GM20431 (cell line): ENCODE results near the gene METTL25.

Experiments
- in situ Hi-C: fragments of 300-500 bp; cut with MseI, MboI; formaldehyde crosslinking; loops from one replicate; pipeline ENCODE4 v1.15.0; 2020; ENCODE audit warnings: low sequenced_read_pairs; ENCODE audit not compliant: unreplicated experiment

Gene METTL25

DNA sequence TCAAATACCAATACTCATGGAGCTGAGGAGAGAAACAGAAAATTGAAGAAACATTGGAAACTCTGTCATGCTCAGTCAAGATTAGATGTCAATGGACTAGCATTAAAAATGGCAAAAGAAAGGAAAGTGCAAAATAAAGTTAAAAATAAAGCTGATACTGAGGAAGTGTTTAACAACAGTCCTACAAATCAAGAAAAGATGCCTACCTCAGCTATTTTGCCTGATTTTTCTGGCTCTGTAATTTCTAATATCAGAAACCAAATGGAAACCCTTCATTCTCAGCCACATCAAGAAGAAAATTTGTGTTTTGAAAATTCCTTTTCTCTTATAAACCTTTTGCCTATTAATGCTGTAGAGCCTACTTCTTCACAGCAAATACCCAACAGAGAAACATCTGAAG is 40.5 kb downstream of the METTL25 start:
- in situ Hi-C loops = no loop called here

DNA sequence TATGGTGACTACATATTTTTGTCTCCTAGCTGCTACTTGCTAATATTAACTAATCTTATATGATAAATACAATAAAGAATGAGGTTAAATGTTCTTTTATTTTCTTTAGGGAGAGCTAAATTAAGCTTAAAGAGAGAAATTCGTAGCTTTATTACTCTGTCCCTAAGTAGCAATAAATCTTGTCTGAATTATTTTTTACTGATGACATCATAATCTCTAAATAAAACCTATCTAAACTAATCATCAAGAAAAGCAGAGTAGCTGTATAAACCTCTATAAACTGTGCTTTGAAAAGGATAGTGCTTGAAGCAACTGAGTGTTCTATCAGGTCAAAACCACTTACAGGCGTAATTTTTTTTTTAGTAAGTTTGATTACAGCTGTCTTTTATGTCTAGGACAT is 42.5 kb downstream of the METTL25 start:
- in situ Hi-C loops = no loop called here

DNA sequence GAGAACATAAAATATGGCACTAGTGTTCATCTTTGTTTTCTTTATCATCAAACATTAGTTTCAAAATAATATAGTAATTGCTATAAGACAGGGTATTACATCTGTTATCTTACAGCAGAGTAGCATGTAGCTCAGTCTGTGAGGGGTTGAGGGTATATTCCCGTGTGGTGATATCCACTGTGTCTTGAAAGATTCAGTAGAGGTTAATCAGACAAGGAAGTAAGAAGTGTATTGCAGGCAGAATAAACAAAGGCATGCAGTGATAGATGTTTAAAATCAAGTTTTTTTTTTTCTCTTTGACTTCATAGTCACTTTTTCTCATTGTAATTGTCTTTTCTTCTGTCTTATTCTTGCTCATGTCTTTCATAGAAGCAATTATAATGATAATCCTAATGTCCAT is 48.3 kb downstream of the METTL25 start:
- in situ Hi-C loops = no loop called here

DNA sequence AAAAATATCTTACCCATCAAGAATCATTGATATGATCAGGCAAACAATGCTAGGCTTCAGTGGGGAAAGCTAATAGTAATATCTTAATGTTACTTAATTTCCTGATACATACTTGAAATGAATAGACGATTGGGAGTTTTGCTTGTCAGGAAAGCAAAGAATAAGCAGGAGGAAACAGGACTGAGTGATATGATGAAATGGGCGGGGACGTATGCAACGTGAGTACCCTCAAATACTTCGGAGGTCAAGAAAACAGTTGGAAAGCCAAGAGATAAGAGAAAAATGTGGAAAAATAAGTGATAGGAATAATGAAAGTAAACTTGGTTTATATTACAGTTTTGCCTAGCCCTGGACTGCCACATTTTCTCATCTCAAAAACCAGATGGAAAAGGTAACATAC is 49.2 kb downstream of the METTL25 start:
- in situ Hi-C loops = no loop called here

DNA sequence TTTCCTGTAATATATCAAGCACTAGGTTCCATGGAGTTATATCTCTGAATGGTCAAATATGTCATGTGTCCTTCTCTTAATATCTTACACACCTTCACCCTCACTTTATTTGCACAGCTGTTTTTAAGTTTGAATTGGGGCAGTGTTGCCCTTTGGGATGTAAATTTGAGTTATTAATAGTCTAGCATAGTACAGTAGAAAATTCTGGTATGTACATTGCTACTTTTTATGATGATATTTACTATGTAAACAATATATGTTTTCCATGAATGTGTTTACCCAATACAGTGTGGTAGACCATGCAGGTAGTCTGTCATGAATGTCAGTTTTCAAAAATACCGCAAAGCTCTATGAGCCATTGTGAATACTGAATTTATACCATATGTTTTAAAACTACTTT is 50.5 kb downstream of the METTL25 start:
- in situ Hi-C loops = no loop called here

DNA sequence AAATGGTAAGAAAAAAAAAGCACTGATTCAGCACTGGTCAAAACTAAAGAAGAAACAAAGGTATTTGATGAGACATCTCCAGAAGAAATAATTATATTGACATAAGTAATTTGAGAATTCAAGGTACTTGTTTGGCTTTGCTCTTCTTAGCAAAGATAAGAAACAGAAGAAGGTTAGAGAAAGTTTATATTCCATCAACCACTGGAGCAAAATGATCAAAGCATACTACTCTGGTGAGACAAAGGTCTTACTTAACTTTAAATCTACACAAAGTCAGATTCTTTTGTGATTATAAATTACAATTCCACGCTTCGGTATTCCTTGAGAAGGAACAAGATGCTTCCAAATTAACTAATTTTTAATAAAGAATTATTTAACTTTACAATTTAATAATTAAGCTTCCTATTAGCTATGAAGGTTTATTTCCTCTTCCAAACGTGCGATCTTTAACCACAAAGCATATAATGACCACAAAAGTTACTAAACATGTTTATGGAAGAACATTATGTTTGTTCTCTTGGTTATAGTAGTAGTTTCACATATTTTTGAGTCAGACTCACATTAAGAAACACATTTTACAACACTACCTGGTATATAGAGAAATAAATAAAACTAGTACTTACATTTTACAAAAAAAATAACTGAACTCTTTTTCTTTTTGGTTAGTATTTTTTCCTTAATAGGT is 53.4 kb downstream of the METTL25 start:
- in situ Hi-C loops = no loop called here

DNA sequence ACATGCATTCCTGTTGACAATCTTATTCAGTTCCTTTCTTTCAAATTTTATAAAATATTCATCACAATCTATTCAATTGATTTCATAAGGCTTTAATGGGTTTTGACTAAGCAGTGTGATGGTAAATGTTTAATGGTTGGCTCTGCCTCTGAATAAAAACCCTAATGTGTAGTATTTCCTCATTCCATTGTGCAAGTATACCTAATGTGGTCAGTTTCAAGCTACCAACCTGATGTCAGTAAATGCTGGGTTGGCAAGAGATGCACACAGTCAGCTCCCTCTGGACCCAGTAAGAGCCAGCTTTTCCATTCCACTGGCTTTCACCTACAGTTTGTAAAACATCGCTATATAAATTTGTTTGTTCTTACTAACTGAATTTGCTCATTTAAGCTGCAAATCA is 53.9 kb downstream of the METTL25 start:
- in situ Hi-C loops = no loop called here

DNA sequence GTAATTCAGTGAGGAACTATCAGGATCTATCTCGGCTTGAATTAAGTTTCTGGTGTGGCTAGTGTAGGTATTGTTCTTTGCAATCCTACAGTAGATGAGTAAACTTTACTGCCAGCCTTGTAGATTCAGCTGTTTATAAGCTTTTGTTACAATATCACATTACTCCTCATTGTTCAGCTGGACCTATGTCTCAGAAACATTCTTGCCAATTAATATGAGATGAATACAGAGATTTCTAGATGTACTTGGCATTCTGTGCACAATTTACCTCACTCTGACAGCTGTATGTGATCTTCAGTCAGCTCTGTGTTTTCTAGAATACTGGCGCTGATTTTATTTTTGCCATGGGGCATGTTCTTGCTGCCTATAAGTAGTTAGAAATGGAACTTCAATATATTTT is 55.7 kb downstream of the METTL25 start:
- in situ Hi-C loops = no loop called here

DNA sequence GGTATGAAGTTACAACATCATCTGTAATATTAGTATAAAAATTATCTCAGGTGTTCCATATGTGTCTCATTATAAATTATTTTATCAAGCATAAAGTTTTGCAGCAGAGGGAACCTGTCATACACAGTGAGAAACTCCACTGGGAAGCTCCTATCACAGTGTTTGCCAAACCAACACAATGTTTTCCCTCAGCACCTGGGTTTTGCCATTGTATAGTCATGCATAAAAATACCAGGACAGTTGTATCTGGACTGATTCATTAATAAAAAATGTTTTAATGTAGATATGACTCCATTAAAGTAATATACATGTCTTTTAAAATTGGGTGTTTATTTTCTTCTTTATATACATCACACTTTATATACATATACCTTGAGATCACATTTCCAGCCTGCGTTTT is 56.6 kb downstream of the METTL25 start:
- in situ Hi-C loops = no loop called here

DNA sequence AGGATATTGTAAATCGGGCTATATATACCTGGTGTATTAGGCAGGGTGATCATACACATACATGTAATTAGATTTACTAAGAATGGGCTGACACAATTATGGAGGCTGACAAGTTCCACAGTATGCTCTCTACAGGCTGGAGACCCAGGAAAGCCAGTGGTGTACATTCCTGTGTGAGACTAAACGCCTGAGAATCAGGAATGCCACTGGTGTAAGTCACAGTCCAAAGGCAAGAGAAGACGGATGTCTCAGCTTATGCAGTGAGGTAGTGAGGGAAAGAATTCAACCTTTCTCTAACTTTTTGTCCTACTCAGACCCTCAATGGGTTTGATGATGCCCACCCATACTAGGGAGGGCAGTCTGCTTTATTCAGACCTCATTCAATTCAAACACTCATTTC is 57.1 kb downstream of the METTL25 start:
- in situ Hi-C loops = no loop called here

DNA sequence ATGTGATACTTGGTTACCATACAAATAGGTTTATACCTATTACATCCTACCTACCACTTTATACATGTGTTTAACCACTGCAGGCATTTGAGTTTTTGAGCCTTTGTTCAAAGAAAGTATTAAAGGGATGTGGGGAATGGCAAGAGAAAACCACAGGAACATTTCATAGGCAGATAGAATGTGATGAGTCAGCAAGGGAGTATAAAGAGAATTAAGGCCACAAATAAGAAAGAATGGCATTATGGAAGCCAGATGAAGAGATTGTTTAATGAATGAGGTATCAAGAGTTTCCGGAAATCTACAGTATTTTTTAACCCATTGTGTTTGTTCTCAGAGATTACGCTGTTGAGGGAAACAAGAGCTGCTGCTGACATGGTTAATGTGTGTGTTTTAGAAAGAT is 66.9 kb downstream of the METTL25 start:
- in situ Hi-C loops = no loop called here

DNA sequence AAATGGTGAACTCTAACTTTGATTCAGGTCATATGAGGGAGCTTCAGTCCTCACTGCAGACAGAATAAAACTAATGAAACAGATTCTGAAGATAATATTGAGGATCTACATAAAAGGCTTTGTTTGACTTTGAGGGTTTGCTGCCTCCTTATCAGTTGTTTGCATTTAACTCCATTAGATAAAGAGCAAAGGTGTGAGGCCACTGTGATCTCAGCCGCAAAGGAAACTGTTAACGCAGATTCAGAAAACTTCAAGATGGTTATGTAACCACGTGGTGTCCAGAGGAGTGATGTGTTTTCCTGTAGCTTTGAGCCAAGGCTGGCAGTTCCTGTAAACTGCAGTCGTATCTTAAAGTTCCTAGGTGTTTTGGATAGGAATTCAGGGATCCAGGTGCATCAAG is 67.8 kb downstream of the METTL25 start:
- in situ Hi-C loops = no loop called here

DNA sequence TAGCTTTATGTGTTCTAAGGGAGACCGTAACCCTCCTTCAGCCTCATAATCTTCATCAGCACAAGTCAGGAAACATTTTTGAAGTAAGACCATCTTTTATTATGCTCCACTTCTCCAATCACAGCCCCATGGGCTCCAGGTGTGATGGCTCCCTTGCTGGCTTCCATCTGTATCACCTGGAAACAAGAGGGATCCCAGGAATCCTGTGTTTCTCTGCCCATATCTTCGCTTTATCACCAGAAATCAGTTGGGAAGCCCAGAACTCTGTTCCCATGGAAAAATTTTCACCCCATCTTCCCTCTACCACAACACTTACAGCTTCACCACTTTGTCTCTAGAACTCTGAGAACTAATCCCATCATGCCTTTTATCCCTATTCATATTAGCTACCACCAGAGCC is 68.3 kb downstream of the METTL25 start:
- in situ Hi-C loops = no loop called here

DNA sequence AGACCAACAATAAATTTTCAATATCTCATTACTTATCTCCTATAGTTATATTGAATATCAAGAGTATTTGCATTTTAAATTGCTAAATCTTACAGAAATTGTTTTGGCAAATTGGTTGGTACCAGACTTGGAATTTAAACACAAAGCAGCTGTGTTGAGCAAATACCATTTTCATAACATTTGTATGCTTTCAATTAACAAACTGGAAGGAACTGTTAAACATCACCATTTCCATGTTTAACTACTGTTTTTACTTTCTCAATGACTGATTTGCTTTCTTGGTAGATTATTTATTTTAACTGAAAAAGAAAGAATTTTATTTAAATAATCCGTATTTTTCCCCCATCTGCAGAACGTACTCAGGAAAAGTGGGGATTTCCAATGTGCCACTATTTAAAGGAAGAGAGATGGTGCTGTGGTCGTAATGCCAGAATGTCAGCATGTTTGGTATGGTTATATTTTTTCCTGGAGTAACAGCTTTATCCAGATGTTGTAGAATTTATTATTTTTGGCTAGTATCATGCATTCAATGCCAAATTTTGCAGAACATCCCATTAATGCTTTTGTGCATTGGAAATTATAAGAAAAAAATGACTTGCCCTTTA is 72.3 kb downstream of the METTL25 start:
- in situ Hi-C loops = no loop called here

DNA sequence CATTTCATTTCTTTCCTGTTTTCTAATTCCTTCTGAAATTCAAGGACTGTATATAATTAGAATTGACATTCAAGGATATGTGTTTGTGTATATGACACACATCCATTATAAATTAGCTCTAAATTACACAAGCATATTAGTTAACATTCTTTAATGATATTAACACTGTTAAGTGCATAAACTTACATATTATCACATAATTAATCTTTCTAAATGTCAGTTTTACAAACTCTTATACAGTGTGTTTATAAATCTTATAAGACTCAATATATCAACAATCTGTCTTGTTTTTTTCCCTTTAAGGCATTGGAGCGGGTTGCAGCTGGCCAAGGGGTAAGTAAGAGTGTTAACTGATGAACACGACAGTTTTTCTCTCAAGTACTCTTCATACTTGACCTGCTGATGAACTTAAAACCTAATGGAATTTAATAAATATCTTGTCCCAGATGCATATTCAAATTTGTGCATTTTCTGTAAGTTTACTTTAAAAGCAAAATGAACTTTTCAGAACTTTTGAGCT is 76.1 kb downstream of the METTL25 start:
- in situ Hi-C loops = no loop called here

DNA sequence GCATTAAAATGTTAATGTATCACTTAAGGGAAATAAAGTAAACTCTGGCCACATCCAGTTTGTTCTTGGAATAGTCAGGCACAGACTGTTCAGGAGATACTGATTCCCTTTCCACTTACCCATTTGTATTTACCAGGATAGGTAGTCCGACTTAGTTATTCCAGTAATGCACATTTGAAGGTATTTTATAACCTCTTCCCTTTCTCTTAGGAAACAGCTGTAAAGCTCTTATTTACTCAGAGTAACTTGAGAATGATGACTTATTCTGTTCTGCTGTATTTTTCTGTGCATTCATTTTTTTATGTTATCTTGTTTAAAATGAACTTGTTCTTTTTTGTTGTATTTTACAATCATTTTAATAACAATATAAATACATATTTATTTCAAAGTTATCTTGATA is 78.0 kb downstream of the METTL25 start:
- in situ Hi-C loops = no loop called here

DNA sequence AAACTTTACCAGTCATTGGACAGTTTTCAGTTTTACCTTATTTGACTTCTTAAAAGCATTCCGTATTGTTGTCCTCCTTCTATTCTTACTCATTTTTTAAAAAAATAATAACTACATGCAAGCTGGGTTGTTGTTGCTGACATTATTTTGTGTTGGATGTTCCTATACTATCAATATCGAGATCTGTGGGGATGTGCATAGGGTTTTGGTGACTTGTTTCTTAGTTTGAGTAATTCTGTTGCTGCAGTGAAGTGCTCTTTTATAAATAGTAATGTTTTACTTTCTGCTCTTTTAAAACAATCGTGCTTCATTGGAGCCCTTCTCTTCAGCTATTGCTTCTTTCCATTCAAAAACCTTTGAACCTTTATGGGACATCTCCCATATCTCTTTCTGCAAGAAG is 79.4 kb downstream of the METTL25 start:
- in situ Hi-C loops = no loop called here

DNA sequence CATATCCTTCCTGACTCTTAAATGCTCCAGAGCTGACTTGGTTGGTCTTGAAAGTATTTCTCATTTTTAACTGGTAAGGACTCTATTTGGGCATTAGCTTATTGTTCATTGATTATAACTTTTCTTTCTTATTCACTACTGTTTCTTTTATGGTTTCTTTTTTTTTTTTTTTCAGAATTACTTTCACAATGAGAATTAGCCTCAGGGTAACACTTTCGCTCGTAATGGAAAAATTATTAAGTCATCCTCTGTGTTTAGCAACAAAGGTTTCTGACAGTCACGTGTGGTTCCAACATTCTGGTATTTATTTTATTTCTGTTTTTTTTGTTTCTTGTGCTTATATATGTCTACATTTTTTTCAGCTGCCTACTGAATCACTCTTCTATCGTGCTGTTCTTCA is 80.0 kb downstream of the METTL25 start:
- in situ Hi-C loops = no loop called here

DNA sequence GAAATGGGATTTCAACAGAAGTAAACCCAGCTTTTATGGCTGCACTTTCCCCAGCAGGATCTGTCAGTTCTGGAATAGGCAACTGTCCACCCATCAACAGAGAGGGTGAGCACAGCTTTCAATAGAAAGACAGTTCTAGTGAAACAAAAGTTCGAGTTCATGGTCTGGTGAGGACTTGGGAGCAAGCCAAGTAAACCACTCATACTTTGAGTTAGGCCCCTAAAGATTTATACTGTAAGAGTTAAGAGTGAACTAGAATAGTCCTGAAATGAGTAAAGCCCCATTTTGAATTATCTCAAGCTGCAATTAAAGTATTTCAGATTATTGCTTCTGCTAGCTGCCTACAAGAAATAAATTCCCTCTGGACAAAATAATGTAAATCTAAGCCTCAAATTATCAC is 82.6 kb downstream of the METTL25 start:
- in situ Hi-C loops = no loop called here

DNA sequence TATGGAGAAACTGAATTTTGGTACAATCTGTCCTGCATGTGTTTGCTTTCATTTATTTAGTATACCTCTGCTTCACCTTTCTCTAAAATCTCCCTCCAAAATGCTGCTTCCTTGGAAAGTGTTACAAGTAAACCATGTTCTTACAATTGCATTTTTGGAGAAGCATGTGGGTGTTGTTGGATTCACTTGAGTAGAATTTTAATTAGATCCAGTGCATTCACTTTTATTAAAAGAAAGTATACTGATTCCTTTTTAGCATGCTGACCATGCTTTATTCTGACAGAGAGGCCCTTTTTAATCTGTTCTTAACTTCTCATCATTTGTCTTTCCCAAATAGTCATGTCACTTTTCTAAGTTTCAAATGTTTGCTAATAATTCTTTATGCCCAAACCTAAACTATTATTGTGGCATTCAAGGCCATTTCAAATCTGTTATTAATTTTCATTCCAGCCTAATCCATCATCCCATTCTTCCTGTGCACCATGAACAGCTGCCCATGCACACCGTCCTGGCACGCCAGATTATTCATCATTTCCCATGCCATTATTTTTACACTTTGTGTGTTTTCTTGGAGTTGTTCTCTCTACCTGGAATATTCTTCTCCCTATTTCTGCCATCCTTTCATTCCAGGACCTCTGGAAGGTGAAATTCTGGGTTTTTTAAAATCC is 90.7 kb downstream of the METTL25 start:
- in situ Hi-C loops = no loop called here

DNA sequence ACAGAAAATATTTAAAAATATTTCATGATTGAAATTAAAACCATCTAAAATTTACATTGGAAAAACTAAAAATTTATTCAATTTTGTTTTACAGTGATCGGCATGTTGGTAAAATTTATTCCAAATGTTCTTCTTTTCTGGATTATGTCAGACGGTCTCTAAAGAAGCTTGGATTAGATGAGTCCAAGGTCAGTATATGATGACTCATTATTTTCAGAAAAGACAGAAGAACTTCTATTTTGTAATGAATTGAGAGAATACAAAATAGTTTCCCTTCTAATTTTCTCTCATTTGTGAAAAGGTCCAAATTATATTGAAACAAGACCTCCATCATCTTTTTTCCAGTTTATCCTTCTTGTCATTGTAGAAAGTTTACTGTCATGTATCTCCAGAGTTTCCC is 98.3 kb downstream of the METTL25 start:
- in situ Hi-C loops = no loop called here

DNA sequence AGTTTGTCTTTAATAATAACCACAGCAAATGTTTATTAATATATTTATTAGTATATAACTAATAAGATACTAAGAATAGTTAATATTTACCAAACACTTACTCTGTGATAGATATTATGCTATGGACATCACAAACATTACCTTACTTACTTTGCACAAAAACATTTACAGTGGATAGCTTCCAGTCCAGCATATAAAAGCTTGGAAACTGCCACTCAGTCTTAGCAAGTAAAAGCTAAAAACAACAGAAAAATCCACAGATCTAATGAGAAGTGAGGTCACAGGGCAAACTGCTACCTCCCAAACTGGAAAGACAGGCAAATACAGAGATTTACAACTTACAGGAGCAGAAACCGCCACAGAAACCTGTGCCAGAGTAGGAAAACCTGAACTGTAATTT is 99.8 kb downstream of the METTL25 start:
- in situ Hi-C loops = no loop called here
